ENCODE data around the gene RPS6KA1. TPM values are rescaled to one million over a fixed set of nuclear protein-coding genes. Genes with fewer than 3 reads are reported as not detected.

Gene RPS6KA1
- total and polyA plus RNA-seq, 10 of the 15 experiments (the other 5 are each of a cell fraction or from before 2014, with no cell fraction given) = 5.0 to 136 (median 91.5) TPM

GRCh38 chr1:26541816-26542711 lies 12.5 kb downstream of the RPS6KA1 start (continued):
- TF ChIP-seq MYB (IDR thresholded peaks at IDR 0.05; ENCODE audit: borderline replicate concordance, low read depth, low read length) (no peak), ZNF207 (IDR thresholded peaks at IDR 0.05; ENCODE audit: borderline replicate concordance) (peak; percentile 83; the same call in 1 of the 2 replicates), GATAD2B (conservative IDR thresholded peaks at IDR 0.05; ENCODE audit: low read depth) (peak; percentile 86), ZNF687 (IDR thresholded peaks at IDR 0.05) (peak; percentile 68), CBFB (IDR thresholded peaks at IDR 0.05; ENCODE audit: low read depth) (peak; percentile 27; the same call in 1 of the 2 replicates), HSF1 (IDR thresholded peaks at IDR 0.05; ENCODE audit: low read depth, low read length) (no peak), ETV6 (conservative IDR thresholded peaks at IDR 0.05 in 1 of 2, IDR thresholded peaks at IDR 0.05 in 1 of 2; ENCODE audit: borderline replicate concordance in 1 of 2, low read depth in 1 of 2) (peak in 1 of 2 experiments; percentile 94; a peak in 2 of 4 replicates), RCOR1 (conservative IDR thresholded peaks at IDR 0.05; ENCODE audit: low read depth, low read length) (no peak), TCF3 (IDR thresholded peaks at IDR 0.05; ENCODE audit: borderline replicate concordance, insufficient read depth, low read depth, low read length) (0 out of 2 replicates have a peak, but pooled peaks have one; percentile 71), ATF7 (IDR thresholded peaks at IDR 0.05; ENCODE audit: low read depth) (peak; percentile 50; the same call in 1 of the 2 replicates), TCF12 (IDR thresholded peaks at IDR 0.05; ENCODE audit: low read depth, low read length) (peak; percentile 74; the same call in 1 of the 2 replicates), LARP7 (IDR thresholded peaks at IDR 0.05) (no peak; the same call in 1 of the 2 replicates), BCLAF1 (IDR thresholded peaks at IDR 0.05) (no peak), STAT3 (IDR thresholded peaks at IDR 0.05; ENCODE audit: low read depth, low read length) (no peak), MTA3 (IDR thresholded peaks at IDR 0.05; ENCODE audit: borderline replicate concordance, low read length) (no peak), POLR2A (IDR thresholded peaks at IDR 0.05; ENCODE audit: low read depth, low read length) (peak; percentile 80), ZNF274 (IDR thresholded peaks at IDR 0.05; ENCODE audit: insufficient read depth, insufficient read length) (no peak), TAF1 (IDR thresholded peaks at IDR 0.05; ENCODE audit: borderline replicate concordance, low read depth, low read length) (peak; percentile 56; the same call in 1 of the 2 replicates), SREBF1 (IDR thresholded peaks at IDR 0.05; ENCODE audit: low read length) (no peak), PML (IDR thresholded peaks at IDR 0.05; ENCODE audit: low read length) (no peak), SMARCA5 (IDR thresholded peaks at IDR 0.05) (peak; percentile 77)
